Esophagus squamous epithelium (tissue), 5 donors: Measurements from ENCODE around the gene ELF5. TPM values are rescaled to one million over a fixed set of nuclear protein-coding genes. Genes with fewer than 3 reads are reported as not detected.

ENCODE experiments used
- DNase-seq: peaks from one replicate; lab custom pipeline; 2025; lab: John Stamatoyannopoulos, UW
- H3K27ac ChIP-seq, 4 donors: fragments of 200-600 bp; sonication (generic); one replicate each; pipeline ENCODE4 v1.5.1; 2016 to 2019; ENCODE audit warnings: mild to moderate bottlenecking in 1 of 4
- H3K27me3 ChIP-seq, 4 donors: fragments of 200-600 bp; sonication (generic); 1 replicate in 3 of 4; 2 replicates in 1 of 4; pipeline versions ENCODE4 v1.5.1 to v1.6.0; 2017 to 2021; ENCODE audit warnings: antibody characterized with exemption in 1 of 4
- H3K36me3 ChIP-seq, 3 donors: fragments of 200-600 bp; sonication (generic); one replicate each; pipeline ENCODE4 v1.5.1; 2016 to 2019
- H3K4me1 ChIP-seq, 3 donors: fragments of 200-600 bp; sonication (generic); one replicate each; pipeline ENCODE4 v1.5.1; 2017 to 2019
- H3K4me3 ChIP-seq, 4 donors: fragments of 200-600 bp; sonication (generic); 1 replicate in 3 of 4; 2 replicates in 1 of 4; pipeline ENCODE4 v1.5.1; 2016 to 2019; ENCODE audit warnings: mild to moderate bottlenecking in 2 of 4, moderate library complexity in 1 of 4
- H3K9me3 ChIP-seq, 3 donors: fragments of 200-600 bp; sonication (generic); one replicate each; pipeline ENCODE4 v1.5.1; 2016 to 2019
- POLR2A ChIP-seq, 4 donors: fragments of 450-650 bp; IDR thresholded peaks; one replicate each; pipeline ENCODE4 v1.6.1; 2017; ENCODE audit warnings: antibody characterized with exemption in 4 of 4, mild to moderate bottlenecking in 4 of 4, moderate library complexity in 3 of 4
- WGBS, 2 donors: methylation state at CpG; one replicate each; pipeline ENCODE4 v1.1.5; 2018; 5-methylcytosine and 5-hydroxymethylcytosine counted together
- intact Hi-C: fragments of 100-400 bp; cut with DNase I; formaldehyde crosslinking; loops from one replicate; pipeline ENCODE4 v1.15.0; 2022
- total RNA-seq, 4 donors: library from RNA; depleted of rRNA; stranded (reverse); fragments of >200 nt; gene quantifications; one replicate each; pipeline ENCODE4 v1.1.0, GENCODE V29; 2016
- TF ChIP-seq, protein P1 (sequence below), 6 experiments: fragments of 450-650 bp in 4 of 6; fragments of 200-600 bp in 2 of 6; sonication (generic) in 2 of 6; IDR thresholded peaks; one replicate each; pipeline ENCODE4 v1.5.1; 2016 to 2019; ENCODE audit warnings: antibody characterized with exemption in 6 of 6, mild to moderate bottlenecking in 4 of 6, moderate library complexity in 4 of 6
- donor health status: DM: yes; HTN: yes; CAD: no.

Gene ELF5
- total RNA-seq, 4 donors from 2014 or later, result 0.11 to 1.8 (median 0.32) TPM

DNA sequence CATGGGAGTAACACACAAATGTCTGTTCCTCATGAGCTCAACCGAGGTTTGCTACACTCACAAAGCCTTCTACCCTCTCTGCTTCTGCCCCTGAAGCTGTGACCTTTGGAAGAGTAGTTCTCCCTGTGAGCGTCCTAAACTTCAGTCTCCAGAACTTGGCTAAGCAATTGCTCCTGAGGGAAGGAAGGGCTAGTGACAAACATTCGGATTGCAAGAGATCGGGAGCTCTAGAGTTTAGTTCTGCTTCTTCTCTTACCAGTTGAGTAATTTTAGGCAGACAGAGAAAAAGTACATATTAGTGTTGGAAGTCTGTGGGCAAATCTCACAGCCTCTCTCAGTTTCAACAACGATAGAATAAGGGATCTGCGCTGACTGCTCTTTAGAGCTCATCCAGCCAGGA is 27.3 kb upstream of the ELF5 start:
- intact Hi-C loops, result no loop called here
- H3K36me3 ChIP-seq, result no peaks in the 10 kb centered on the region
- H3K27ac ChIP-seq, result no peak overlapping the region
- H3K4me3 ChIP-seq, result no peak overlapping the region
- H3K27me3 ChIP-seq, result peaks cover 0 to 72% (median 0%) of the 10 kb centered on the region in 4 donors
- no peak for TF ChIP-seq POLR2A (IDR thresholded peaks at IDR 0.05)
- TF ChIP-seq, protein P1, sequence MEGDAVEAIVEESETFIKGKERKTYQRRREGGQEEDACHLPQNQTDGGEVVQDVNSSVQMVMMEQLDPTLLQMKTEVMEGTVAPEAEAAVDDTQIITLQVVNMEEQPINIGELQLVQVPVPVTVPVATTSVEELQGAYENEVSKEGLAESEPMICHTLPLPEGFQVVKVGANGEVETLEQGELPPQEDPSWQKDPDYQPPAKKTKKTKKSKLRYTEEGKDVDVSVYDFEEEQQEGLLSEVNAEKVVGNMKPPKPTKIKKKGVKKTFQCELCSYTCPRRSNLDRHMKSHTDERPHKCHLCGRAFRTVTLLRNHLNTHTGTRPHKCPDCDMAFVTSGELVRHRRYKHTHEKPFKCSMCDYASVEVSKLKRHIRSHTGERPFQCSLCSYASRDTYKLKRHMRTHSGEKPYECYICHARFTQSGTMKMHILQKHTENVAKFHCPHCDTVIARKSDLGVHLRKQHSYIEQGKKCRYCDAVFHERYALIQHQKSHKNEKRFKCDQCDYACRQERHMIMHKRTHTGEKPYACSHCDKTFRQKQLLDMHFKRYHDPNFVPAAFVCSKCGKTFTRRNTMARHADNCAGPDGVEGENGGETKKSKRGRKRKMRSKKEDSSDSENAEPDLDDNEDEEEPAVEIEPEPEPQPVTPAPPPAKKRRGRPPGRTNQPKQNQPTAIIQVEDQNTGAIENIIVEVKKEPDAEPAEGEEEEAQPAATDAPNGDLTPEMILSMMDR (IDR thresholded peaks at IDR 0.05), result no peak
- 79 to 85% methylated on average over 5 to 6 of the region's 6 CpGs for WGBS, 2 donors
- H3K9me3 ChIP-seq, result no peaks in the 10 kb centered on the region
- peaks cover 0 to 10% (median 0%) of the 10 kb centered on the region in 3 donors for H3K4me1 ChIP-seq
- DNase-seq, result no peak

DNA sequence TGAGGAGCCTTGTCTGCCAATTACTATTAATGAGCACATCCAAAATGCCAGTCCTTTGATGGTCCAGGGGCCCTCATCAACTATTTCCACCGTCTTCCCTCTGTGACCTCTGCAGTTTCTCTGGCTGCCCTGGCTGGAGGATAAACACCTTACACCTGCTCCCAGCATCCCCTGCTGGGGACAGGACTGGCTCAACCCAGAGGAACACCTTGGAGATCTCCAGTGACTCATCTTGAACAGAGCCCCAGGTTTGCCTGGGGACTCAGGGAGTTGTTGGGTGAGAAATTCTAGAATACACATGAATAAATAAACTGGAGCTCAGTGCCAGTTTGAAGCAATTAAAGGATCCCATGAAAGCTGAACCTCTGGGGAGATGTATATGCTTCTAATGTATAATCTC is 24.0 kb upstream of the ELF5 start:
- no peak for DNase-seq

DNA sequence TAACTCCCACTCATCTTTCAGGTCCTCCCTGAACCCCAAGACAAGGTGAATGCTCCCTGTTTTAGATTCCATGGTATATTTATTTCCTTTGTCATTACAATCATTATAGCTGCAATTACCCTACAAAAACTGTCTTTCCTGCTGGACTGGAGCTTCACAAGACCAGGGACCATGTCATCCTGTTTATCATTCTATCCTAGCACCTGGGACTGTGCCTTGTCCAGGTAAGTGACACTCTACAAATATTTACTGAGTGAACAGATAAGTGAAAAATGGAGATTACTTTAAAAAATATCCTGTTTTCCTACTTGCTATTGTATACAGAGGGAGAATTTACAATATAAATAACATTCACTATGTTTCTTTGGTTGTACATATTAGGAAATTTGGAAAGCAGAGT is 22.5 kb upstream of the ELF5 start:
- Histone ChIP-seq H3K27me3 (peaks cover 0 to 31% (median 0%) of the 10 kb centered on the region in 4 donors), H3K4me1 (peaks cover 0 to 10% (median 0%) of the 10 kb centered on the region in 3 donors), H3K9me3 (peaks cover 0 to 6% (median 0%) of the 10 kb centered on the region in 3 donors), H3K4me3 (no peak overlapping the region), H3K27ac (no peak overlapping the region), H3K36me3 (no peaks in the 10 kb centered on the region)
- DNase-seq, result no peak
- intact Hi-C loops, result no loop called here
- no peak for TF ChIP-seq POLR2A (IDR thresholded peaks at IDR 0.05)
- TF ChIP-seq, protein P1 (IDR thresholded peaks at IDR 0.05), result no peak

More for the DNA sequence above, 24.0 kb upstream of the ELF5 start:
- H3K4me1 ChIP-seq, result peaks cover 0 to 10% (median 0%) of the 10 kb centered on the region in 3 donors
- peaks cover 0 to 6% (median 0%) of the 10 kb centered on the region in 3 donors for H3K9me3 ChIP-seq
- H3K36me3 ChIP-seq, result no peaks in the 10 kb centered on the region
- H3K4me3 ChIP-seq, result no peak overlapping the region
- peaks cover 0 to 47% (median 0%) of the 10 kb centered on the region in 4 donors for H3K27me3 ChIP-seq
- 20 to 75% methylated on average over 1 of the region's 1 CpG for WGBS, 2 donors
- TF ChIP-seq, protein P1 (IDR thresholded peaks at IDR 0.05), result no peak
- intact Hi-C loops, result no loop called here
- H3K27ac ChIP-seq, result no peak overlapping the region

DNA sequence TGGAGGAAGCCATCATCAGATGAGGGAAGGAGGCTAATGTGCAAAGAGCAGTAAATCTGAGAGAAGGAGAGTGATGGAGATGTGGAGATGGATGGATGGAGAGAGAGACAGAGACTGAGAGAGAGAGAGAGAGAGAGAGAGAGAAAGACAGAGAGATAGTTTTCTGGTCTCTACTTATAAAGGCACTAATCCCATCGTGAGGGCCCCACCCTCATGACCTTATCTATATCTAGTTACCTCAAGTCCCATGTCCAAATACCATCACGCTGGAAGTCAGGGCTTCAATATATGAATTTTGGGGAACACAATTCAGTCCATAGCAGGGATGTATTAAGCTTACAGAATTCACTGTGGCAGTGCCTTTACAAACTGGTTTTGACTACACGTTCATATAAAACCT is 21.2 kb upstream of the ELF5 start:
- peaks cover 0 to 10% (median 0%) of the 10 kb centered on the region in 3 donors for H3K4me1 ChIP-seq
- intact Hi-C loops, result no loop called here
- H3K9me3 ChIP-seq, result peaks cover 0 to 6% (median 0%) of the 10 kb centered on the region in 3 donors

DNA sequence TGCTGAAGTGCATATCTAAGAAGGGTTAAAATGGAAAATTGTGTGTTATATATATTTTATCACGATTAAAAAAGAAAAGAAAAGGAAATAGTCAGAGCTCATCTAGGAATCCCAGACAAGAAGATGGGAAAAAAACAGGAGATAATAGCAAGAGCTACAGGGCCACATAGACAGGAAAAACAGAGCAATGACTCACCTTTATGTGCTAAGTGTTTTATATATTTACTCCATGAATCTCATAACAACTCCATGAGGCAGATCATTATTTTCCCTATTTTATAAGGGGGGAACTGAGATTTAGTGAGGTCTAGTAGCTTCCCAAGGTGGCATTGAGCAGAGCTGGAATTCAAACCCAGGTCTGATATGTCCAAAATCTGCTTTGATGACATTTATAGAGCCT is 18.1 kb upstream of the ELF5 start:
- TF ChIP-seq POLR2A (IDR thresholded peaks at IDR 0.05), result no peak
- TF ChIP-seq, protein P1 (IDR thresholded peaks at IDR 0.05), result no peak
- intact Hi-C loops, result no loop called here
- DNase-seq, result no peak
- peaks cover 0 to 14% (median 0%) of the 10 kb centered on the region in 4 donors for H3K27me3 ChIP-seq
- no peak overlapping the region for H3K27ac ChIP-seq
- no peaks in the 10 kb centered on the region for H3K4me1 ChIP-seq
- H3K9me3 ChIP-seq, result peaks cover 0 to 6% (median 0%) of the 10 kb centered on the region in 3 donors
- H3K36me3 ChIP-seq, result no peaks in the 10 kb centered on the region
- no peak overlapping the region for H3K4me3 ChIP-seq
- WGBS, 2 donors, result 56 to 74% methylated on average over 1 of the region's 1 CpG

More for the DNA sequence above, 21.2 kb upstream of the ELF5 start:
- WGBS, 2 donors, result 81 to 83% methylated on average over 3 of the region's 3 CpGs
- DNase-seq, result no peak
- peaks cover 0 to 19% (median 0%) of the 10 kb centered on the region in 4 donors for H3K27me3 ChIP-seq
- H3K36me3 ChIP-seq, result no peaks in the 10 kb centered on the region
- no peak overlapping the region for H3K27ac ChIP-seq
- H3K4me3 ChIP-seq, result no peak overlapping the region
- TF ChIP-seq, protein P1 (IDR thresholded peaks at IDR 0.05), result no peak
- TF ChIP-seq POLR2A (IDR thresholded peaks at IDR 0.05), result no peak
